ENCODE results near the gene SLC2A1.

SLC2A1 gene

DNA sequence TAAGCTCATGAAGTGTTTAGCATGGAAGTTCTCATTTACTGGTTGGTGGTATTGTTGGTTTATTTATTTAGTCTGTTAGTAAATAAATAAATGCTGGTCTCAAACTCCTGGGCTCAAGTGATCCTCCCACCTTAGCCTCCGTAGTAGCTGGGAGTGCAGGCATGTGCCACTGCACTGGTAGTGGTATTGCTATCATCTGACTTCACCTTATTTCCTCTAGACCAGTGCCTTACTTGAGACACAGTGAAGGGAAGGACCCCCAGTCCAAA lies 1.4 kb upstream of the SLC2A1 start:
- TF ChIP-seq POLR2A (IDR thresholded peaks at IDR 0.05; ENCODE audit: low read depth, low read length), result no peak
- DNase-seq (ENCODE audit: insufficient read length, low spot score) (no peak), FAIRE-seq (no peak)

DNA sequence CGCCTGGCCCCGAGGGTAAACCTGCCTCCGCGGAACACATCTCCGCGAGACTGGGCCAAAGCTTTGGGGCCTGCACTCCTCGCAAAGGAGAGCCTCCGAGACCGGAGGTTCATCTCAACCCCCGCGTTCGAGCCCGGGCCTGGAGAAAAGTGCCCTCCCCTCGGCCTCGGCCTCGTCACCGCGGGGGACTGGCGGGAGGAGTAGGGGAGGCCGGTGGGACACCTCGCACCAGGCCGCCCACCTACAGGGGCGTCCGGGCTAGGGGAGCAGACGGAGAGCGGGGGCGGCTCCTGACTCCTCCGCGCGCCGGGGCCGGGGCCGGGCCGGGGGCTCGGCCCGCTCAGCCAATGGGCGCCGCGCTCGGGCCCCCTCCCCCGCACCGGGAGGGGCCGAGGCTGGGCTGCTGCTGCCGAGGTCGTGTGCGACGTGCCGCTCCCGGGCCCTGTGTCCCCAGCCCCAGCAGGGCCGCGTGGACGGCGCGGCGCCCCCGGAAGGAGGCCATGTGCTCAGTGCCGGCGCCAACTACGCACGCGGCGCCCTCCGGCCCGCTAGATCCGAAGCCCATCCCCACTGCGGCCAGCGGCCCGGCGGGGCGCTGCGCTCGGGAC lies 684 bp downstream of the SLC2A1 start:
- FAIRE-seq, result no peak
- DNase-seq (ENCODE audit: insufficient read length, low spot score), result peak; percentile 70
- 0 out of 2 replicates have a peak, but pooled peaks have one; percentile 13 for TF ChIP-seq POLR2A (IDR thresholded peaks at IDR 0.05; ENCODE audit: low read depth, low read length)

DNA sequence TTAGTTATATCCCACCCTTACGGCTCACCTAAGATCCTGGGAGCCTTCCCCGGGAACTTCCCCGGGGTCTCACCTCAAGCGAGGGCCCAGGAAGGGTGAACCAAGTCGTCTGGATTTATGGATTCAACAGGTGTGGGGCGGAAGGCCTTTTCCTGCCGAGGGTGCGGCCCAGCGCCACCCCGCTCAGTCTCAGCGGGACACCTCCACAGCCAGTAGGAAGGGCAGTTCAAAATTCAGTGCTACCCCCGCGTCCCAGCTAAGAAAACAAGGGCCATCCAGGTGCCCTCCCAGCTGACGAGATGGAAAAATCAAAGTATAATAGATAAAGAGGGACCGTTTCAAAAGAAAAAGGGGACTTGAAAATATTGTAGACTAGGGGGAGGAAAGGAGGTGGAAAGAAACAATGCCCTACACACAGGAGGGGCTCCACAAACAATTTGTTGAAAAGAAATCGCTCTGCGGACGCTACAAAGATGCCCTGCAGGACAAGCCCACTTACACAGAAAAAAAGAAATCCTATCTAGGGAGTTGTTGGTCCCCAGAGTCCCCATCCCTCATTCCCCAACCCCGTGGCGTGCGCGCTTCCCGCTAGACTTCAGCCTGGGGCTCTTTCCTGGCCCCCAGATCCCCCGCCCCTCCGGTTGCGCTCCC lies 1.3 kb downstream of the SLC2A1 start:
- TF ChIP-seq POLR2A (IDR thresholded peaks at IDR 0.05; ENCODE audit: low read depth, low read length), result no peak
- no peak for DNase-seq (ENCODE audit: insufficient read length, low spot score)
- no peak for FAIRE-seq

DNA sequence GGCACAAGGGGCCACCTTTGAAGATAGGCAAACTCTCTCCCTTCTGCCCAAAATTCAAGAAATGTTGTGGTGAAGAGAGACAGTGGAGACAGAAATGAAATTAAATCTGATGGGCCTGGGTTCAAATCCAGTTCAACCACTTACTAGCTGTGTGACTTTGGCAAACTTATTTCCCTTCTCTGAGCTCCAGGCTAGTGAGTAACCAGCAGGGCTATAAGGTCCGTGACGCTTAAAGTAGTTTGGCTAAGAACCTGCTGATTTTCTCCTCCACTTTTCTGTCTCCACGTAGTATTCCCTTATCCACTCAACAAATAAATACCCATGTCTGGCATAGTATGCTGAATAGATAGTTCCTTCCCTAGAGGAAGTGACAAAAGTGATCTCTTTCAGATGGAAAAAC lies 1.9 kb downstream of the SLC2A1 start:
- FAIRE-seq (no peak), DNase-seq (ENCODE audit: insufficient read length, low spot score) (no peak)
- TF ChIP-seq POLR2A (IDR thresholded peaks at IDR 0.05; ENCODE audit: low read depth, low read length), result no peak

DNA sequence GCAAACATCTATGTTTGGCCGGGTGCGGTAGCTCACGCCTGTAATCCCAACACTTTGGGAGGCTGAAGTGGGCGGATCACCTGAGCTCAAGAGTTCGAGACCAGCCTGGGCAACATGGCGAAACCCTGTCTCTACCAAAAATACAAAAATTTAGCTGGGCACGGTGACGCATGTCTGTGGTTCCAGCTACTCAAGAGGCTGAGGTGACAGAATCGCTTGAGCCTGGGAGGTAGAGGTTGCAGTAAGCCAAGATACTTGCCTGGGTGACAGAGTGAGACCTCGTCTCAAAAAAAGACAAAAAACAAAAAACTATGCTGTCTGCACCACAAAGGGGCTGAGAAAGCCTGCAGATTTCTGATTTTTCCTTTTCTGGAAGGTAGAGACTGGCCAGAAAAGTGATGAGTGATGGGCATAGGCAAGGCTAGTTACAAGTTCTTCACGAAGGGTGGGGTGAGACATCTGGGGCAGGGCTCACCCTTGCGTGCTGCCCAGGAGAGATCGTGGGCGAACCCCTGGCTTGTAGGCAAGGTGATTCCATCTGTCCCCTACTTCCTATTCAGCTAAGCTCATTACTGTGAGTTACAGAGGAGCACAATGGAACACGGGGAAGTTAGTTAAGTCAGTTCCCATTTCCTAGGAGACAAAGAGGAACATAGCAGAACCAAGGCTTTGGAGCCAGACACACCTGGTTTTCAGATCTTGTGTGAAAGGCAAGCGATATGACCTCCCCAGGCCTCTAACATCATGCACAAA lies 3.2 kb downstream of the SLC2A1 start:
- FAIRE-seq (no peak), DNase-seq (ENCODE audit: insufficient read length, low spot score) (no peak)
- no peak for TF ChIP-seq POLR2A (IDR thresholded peaks at IDR 0.05; ENCODE audit: low read depth, low read length)

DNA sequence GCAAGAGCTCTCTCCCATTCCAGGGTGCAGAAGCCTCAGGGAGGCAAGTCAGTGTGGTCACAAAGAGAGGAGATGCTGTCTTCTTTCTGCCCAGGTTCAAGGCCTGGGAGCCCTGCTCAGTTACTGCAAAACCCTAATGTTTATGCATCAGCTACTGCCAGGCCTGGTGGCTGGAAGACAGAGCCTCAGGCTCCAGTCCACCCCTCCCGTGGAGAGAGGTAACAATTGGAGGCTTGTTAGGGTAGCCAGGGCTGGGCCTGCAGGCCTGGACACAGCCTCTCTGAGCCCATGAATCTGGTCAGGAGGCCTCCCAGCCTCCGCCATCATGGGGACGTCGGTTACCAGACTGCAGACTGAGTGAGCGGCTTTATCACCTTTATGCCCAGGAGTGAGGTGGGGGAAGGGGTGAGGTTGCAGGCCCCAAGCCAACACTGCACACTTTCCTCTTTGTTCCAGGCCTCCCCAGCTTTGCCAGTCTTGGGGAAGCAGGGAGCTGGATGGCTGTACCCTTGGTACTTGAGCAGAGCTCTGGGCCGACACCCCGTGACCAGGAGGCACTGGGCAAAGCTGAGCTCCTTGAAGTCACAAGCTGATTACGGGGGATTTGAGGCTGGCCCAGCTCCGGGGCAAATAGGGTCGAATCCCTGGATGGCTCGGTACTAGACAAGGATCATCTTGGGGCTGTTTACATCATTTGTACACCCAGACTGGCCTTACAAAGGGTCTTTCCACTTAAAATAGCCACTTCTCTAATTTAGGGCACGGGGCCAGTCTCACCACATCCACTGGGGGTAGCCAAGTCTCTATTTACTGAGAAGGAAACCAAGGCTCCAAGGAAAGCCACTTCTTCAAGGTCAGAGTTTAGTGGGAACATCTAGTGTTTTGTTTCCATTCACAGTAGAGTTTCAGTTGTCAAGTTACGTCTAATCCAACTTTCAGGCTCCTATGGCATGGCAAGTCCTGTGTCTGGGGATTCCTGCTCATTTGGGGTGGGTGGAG lies 5.2 kb downstream of the SLC2A1 start:
- DNase-seq (ENCODE audit: insufficient read length, low spot score), result no peak
- no peak for TF ChIP-seq POLR2A (IDR thresholded peaks at IDR 0.05; ENCODE audit: low read depth, low read length)
- FAIRE-seq, result no peak

DNA sequence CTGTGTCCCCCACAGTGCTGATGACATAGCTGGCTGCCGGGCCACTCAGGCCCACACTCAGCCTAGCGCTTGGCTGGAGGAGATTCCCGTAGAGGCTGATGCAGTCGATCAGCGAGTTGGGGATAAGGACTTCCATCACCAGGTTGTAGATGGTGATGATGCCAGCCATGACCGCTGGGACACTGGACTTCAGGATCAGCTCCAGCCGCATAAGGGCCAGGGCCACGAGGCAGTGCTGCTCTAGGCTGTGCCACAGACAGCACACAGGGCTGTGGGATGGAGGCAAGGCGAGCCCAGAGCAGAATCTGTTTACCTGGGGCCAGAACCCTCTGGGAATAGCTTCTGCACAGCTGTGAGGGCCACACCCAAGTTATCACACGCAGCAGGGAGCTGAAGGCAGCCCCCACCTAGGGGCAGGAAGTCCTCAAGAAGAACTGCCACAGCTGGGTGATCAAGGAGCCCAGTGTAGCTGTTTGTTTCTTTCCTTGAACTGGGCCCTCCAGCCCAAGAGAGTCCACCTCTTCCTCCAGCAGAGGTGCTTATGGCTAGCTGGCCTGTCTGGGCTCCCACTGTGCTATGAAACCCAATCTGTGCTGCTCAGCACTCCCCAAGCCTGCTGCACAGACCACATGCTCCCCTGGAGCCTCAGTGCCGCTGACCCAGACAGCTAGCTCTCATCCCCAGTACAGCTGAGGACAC lies 6.2 kb downstream of the SLC2A1 start:
- no peak for TF ChIP-seq POLR2A (IDR thresholded peaks at IDR 0.05; ENCODE audit: low read depth, low read length)

DNA sequence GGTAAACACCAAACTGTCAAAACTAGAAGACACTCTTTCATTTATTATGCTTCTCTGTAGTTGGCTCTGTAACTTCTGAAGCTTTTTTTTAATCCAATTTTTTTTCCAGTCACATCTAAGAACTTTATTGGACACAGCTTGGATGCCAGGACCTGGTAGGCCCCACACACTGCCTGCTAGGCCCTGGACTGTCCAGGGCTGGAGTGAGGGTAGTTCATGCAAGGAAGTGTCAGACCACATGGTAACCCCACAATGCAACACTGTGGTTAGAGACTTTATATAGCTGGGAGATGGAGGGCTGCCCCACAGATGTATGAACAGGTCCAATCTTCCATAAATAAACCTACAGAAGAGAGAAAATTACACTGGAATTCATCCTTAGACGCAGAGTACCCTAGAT lies 7.1 kb downstream of the SLC2A1 start:
- FAIRE-seq, result no peak
- TF ChIP-seq POLR2A (IDR thresholded peaks at IDR 0.05; ENCODE audit: low read depth, low read length), result no peak
- no peak for DNase-seq (ENCODE audit: insufficient read length, low spot score)

More for the DNA sequence above, 6.2 kb downstream of the SLC2A1 start:
- DNase-seq (ENCODE audit: insufficient read length, low spot score) (no peak), FAIRE-seq (no peak)

DNA sequence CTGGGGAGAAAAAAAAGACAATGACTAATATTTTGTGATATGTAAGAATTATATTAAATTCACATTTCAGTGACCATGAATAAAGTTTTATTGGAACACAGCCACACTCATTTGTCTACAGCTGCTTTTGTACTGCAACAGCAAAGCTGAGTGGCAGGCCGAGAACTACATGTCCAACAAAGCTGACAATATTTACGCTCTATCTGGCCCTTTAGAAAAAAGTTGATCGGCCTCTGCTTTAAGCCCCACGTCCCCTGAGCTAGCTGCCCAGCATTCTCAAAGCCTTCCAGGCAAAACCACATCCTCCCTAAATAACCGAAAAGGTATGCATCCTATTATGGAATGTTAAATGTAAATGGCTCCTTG lies 8.6 kb downstream of the SLC2A1 start:
- no peak for DNase-seq (ENCODE audit: insufficient read length, low spot score)
- TF ChIP-seq POLR2A (IDR thresholded peaks at IDR 0.05; ENCODE audit: low read depth, low read length), result no peak
- FAIRE-seq, result no peak

DNA sequence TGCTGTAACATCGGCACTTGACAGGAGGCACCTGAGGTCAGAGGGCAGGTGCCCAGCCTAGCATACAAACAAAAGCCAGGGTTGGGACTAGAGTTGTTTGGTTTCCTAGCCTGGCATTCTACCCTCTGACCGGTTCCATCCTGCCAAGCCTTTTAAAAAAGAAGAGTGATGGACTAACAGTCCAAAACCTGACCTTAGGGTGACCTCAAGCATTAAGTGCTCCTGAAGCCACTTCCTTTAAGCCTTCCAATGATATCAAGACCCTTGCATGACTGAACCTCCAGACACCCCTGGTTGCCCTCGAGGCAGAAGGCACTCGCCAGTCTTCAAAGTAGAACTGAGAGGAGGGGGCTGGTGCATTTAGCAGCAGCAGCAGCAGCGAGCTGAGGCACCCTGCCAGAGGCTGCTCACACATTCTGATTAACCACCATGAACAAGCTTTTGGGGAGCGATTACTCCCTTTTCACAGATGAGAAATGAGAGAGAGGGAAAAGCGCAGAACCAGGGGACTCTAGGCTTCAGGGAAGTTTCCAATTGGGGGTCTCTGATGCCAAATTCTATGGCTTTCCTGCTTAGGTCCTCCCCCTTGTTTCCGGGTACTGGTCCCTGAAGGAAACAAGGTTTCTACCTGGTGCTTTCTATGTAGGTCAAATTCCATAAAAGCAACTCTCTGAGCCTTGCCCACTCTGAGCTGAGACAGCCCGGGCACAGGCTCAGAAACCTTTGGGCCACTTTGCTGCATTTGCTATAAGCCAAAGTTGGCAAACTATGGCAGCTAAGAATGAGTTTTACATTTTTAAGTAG lies 9.2 kb downstream of the SLC2A1 start:
- no peak for TF ChIP-seq POLR2A (IDR thresholded peaks at IDR 0.05; ENCODE audit: low read depth, low read length)
- FAIRE-seq (no peak), DNase-seq (ENCODE audit: insufficient read length, low spot score) (no peak)

DNA sequence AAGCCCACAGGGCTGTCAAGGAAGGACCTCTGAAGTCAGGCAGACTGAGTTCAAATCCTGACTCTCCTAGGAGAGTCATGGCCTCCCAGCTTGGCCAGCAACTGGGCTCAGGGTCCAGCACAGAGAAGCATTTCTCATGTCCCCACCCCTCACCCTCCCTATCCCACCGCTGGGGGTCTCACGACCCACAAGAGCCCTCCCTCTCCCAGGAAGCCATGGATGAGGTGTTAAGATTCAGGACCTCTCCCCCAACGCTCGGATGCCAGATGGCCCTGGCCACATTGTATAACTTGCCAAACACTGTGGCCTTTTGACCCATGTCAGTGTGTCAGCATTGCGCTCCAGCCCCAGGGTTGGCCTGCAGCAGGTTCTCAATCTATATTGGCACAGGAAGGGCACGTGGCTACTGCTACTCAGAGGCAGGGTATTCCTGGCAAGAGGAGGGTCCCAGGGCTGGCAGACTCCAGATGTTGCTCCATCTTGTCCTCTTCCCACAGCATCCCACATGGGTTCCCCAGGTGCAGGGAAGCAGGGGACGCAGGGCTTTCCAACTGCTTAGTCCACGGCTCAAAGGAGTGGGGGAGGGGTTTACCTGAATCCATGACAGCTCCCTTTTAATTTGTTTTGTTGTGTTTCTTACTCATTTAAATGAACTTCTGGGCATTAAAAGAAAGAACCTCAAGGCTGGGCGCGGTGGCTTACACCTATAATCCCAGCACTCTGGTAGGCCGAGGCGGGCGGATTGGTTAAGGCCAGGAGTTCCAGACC lies 10.5 kb downstream of the SLC2A1 start:
- TF ChIP-seq POLR2A (IDR thresholded peaks at IDR 0.05; ENCODE audit: low read depth, low read length), result no peak
- FAIRE-seq (no peak), DNase-seq (ENCODE audit: insufficient read length, low spot score) (no peak)

DNA sequence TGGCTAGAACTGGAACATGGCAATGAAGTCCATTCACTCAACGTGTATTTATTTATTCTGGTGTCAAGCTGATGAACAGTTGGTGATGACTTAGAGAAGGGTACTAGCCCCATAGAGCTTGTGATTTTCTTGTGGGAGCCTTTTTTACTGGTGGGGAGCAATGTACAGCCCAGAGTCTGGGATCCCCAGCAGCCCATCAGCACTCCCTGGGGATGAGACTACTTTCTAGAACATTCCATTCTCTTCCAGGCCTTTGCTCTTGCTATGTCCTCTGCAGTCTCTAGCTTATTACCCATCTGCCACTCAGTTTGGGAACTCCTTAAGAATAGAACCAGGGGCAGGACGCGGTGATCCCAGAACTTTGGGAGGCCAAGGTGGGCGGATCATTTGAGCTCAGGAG lies 11.6 kb downstream of the SLC2A1 start:
- no peak for FAIRE-seq
- no peak for TF ChIP-seq POLR2A (IDR thresholded peaks at IDR 0.05; ENCODE audit: low read depth, low read length)
- DNase-seq (ENCODE audit: insufficient read length, low spot score), result no peak
